ENCODE measurements around the gene LRRC4B. TPM values are rescaled to one million over a fixed set of nuclear protein-coding genes. Genes with fewer than 3 reads are reported as not detected.

LRRC4B gene
- total and polyA plus RNA-seq, 7 donors = 0.23 to 2.8 (median 2.4) TPM; not detected in 1

DNA sequence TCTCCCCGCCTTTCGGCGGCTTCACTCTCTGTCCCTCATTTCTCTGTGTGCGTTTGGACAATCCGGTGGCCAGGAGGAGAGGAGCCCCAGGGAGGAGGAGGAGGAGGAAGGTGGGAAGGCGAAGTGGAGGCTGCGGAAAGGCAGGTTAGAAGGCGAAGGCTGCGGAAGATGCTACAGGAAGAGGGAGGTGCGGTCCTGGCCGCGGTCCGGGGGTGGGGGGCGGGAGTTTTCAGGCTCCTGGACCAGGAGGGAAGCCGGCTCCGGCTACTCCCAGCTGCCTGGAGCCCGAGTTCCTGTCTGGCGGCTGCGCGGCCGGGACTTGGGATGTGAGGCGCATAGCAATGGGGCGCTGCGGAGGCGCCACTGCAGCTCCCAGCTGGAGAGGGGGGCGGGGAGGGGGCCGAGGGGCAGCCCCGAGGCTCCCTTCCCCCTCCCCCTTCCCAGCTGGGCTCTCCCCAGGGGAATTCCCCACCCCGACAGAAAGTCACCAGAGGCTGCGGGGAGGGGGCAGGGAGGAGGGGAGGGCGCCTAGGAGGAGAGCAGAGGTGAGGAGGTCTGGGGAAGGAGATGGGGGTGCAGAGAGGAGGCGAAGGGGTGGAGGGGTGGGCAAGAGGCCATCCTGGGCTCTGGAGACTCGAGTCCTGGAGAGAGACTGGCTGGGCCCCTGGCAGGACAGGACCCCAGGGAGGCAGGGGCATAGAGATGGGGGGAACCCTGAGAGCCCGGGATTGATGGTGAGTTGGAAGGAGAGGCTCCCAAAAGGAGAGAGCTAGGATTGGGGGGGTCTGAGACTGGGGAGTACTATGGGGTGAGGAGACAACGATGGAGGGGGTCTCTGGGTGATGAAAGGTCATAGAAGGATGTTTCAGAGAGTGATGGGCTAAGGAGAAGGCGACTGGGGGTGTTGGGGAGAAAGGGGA, 2.0 kb downstream of the LRRC4B start:
- Histone ChIP-seq H3K27me3 (peaks cover 22 to 96% (median 79%) of the 10 kb centered on the region in 3 donors), H3K27ac (no peak overlapping the region), H3K36me3 (no peaks in the 10 kb centered on the region), H3K4me1 (peaks cover 0 to 15% (median 8%) of the 10 kb centered on the region in 4 donors), H3K4me3 (no peak overlapping the region), H3K9me3 (no peaks in the 10 kb centered on the region)
- TF ChIP-seq EP300 (IDR thresholded peaks at IDR 0.05) = no peak
- no peak for TF ChIP-seq CTCF (IDR thresholded peaks at IDR 0.05)
- TF ChIP-seq POLR2A (IDR thresholded peaks at IDR 0.05) = no peak
- no peak for TF ChIP-seq POLR2AphosphoS5 (IDR thresholded peaks at IDR 0.05)
- 6 to 12% methylated on average over 35 to 36 of the region's 36 CpGs for WGBS, 2 donors
- DNase-seq = no peak
- intact Hi-C loops (cut with DNase I) = no loop called here

- H3K36me3 ChIP-seq = no peaks in the 10 kb centered on the region
- no peak overlapping the region for H3K27ac ChIP-seq
- H3K4me3 ChIP-seq = no peak overlapping the region
- WGBS, 2 donors = 38 to 46% methylated on average over 21 to 22 of the region's 22 CpGs
- TF ChIP-seq POLR2A (IDR thresholded peaks at IDR 0.05) = no peak
- no peak for TF ChIP-seq EP300 (IDR thresholded peaks at IDR 0.05)
- TF ChIP-seq CTCF (IDR thresholded peaks at IDR 0.05) = no peak
- no peak for TF ChIP-seq POLR2AphosphoS5 (IDR thresholded peaks at IDR 0.05)
- H3K9me3 ChIP-seq = no peaks in the 10 kb centered on the region
- H3K4me1 ChIP-seq = peaks cover 0 to 15% (median 8%) of the 10 kb centered on the region in 4 donors
- DNase-seq = no peak
- intact Hi-C loops (cut with DNase I) = no loop called here
- H3K27me3 ChIP-seq = peaks cover 22 to 85% (median 78%) of the 10 kb centered on the region in 3 donors
These were observed 3.8 kb downstream of the LRRC4B start for GRCh38 chr19:50564229-50565105.

DNA sequence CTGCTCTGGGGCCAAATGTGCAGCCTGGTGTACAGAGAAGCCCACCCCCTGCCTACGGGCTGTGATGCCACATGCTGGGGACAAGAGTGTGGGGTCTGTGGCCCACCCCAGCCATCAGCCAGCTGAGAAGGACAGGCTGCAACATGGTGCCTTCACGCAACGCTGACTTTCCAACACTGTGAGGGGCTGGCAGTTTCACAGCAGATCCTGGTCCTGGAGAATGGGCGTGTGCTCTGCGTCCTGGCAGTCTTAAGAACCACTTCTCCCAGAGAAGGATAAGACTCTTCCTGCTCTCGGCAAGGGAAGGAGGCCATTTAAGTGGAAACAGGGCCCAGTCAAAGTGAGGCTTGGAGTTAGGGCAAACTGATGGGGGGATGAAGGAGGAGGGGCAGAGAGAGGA, 4.6 kb downstream of the LRRC4B start:
- no peak overlapping the region for H3K27ac ChIP-seq
- no peak overlapping the region for H3K4me3 ChIP-seq
- H3K27me3 ChIP-seq = peaks cover 22 to 76% (median 72%) of the 10 kb centered on the region in 3 donors
- TF ChIP-seq POLR2AphosphoS5 (IDR thresholded peaks at IDR 0.05) = no peak
- no peak for TF ChIP-seq EP300 (IDR thresholded peaks at IDR 0.05)
- TF ChIP-seq CTCF (IDR thresholded peaks at IDR 0.05) = no peak
- TF ChIP-seq POLR2A (IDR thresholded peaks at IDR 0.05) = no peak
- H3K36me3 ChIP-seq = no peaks in the 10 kb centered on the region
- no peak for DNase-seq
- H3K9me3 ChIP-seq = no peaks in the 10 kb centered on the region
- H3K4me1 ChIP-seq = peaks cover 0 to 15% (median 8%) of the 10 kb centered on the region in 4 donors
- intact Hi-C loops (cut with DNase I) = no loop called here
- WGBS, 2 donors = 55 to 62% methylated on average over 6 of the region's 6 CpGs

DNA sequence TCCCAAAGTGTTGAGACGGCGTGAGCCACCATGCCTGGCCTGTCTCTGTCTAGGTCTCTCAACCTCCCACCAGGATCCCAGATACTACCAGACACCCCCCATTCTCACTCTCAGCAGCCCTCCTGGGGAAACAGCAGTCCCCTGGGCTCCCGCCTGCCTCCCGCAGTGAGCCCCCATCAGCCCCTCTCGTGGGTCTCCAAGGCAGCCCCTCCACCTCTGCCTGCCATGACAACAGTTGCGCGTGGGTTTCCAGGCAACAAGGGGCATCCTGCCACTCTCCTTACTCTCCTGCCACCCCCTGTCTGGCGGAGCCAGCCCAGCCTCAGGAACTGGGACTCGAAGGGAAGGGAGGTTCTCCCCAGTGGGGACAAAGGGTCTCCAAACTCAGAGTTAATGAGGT, 5.2 kb downstream of the LRRC4B start:
- TF ChIP-seq POLR2A (IDR thresholded peaks at IDR 0.05) (no peak), CTCF (IDR thresholded peaks at IDR 0.05) (no peak), EP300 (IDR thresholded peaks at IDR 0.05) (no peak), POLR2AphosphoS5 (IDR thresholded peaks at IDR 0.05) (no peak)
- Histone ChIP-seq H3K4me1 (peaks cover 0 to 12% (median 6%) of the 10 kb centered on the region in 4 donors), H3K9me3 (no peaks in the 10 kb centered on the region), H3K4me3 (no peak overlapping the region), H3K27ac (no peak overlapping the region), H3K36me3 (no peaks in the 10 kb centered on the region), H3K27me3 (peaks cover 20 to 72% (median 67%) of the 10 kb centered on the region in 3 donors)
- no peak for DNase-seq
- intact Hi-C loops (cut with DNase I) = no loop called here
- WGBS, 2 donors = 83 to 85% methylated on average over 9 of the region's 9 CpGs

Data from sigmoid colon (tissue), 7 donors.